HG03045 (cell line): ENCODE results near the gene IGSF3.
"Not testable (repeated sequence)": the region's sequence is repeated elsewhere in the genome, so short reads cannot be mapped to it uniquely, and the experiment has no call there.

Experiments used
- ATAC-seq: cut with Tn5 transposase; IDR thresholded peaks from one replicate; pipeline ENCODE4 v1.9.1; 2021; ENCODE audit warnings: mild to moderate bottlenecking, moderate library complexity; ENCODE audit not compliant: unreplicated experiment

The IGSF3 gene

GRCh38 chr1:116631996-116632925 is 35.3 kb downstream of the IGSF3 start:
- not testable (repeated sequence) for ATAC-seq

- not testable (repeated sequence) for ATAC-seq
Observed at GRCh38 chr1:116631554-116631953, 36.0 kb downstream of the IGSF3 start.

GRCh38 chr1:116630057-116630456 is 37.5 kb downstream of the IGSF3 start:
- ATAC-seq, result not testable (repeated sequence)

- not testable (repeated sequence) for ATAC-seq
Observed at GRCh38 chr1:116629441-116629840, 38.1 kb downstream of the IGSF3 start.

- ATAC-seq, result no peak
Observed at GRCh38 chr1:116628448-116628847, 39.1 kb downstream of the IGSF3 start.

- not testable (repeated sequence) for ATAC-seq
Observed at GRCh38 chr1:116627357-116627756, 40.2 kb downstream of the IGSF3 start.

GRCh38 chr1:116626915-116627314 is 40.6 kb downstream of the IGSF3 start:
- not testable (repeated sequence) for ATAC-seq

- not testable (repeated sequence) for ATAC-seq
Observed at GRCh38 chr1:116625155-116625554, 42.4 kb downstream of the IGSF3 start.

GRCh38 chr1:116624040-116624439 is 43.5 kb downstream of the IGSF3 start:
- ATAC-seq, result no peak

- not testable (repeated sequence) for ATAC-seq
Observed at GRCh38 chr1:116622496-116622895, 45.0 kb downstream of the IGSF3 start.

- not testable (repeated sequence) for ATAC-seq
Observed at GRCh38 chr1:116621756-116622155, 45.8 kb downstream of the IGSF3 start.

- ATAC-seq, result not testable (repeated sequence)
Observed at GRCh38 chr1:116620392-116620791, 47.1 kb downstream of the IGSF3 start.

- not testable (repeated sequence) for ATAC-seq
Observed at GRCh38 chr1:116619106-116619505, 48.4 kb downstream of the IGSF3 start.

GRCh38 chr1:116617808-116618207 is 49.7 kb downstream of the IGSF3 start:
- not testable (repeated sequence) for ATAC-seq

- not testable (repeated sequence) for ATAC-seq
Observed at GRCh38 chr1:116613825-116614224, 53.7 kb downstream of the IGSF3 start.

- ATAC-seq, result not testable (repeated sequence)
Observed at GRCh38 chr1:116609801-116610371, 57.6 kb downstream of the IGSF3 start.

- ATAC-seq, result not testable (repeated sequence)
Observed at GRCh38 chr1:116608841-116609240, 58.7 kb downstream of the IGSF3 start.

- ATAC-seq, result not testable (repeated sequence)
Observed at GRCh38 chr1:116608151-116608550, 59.4 kb downstream of the IGSF3 start.

- not testable (repeated sequence) for ATAC-seq
Observed at GRCh38 chr1:116607463-116607862, 60.1 kb downstream of the IGSF3 start.

GRCh38 chr1:116606067-116606466 is 61.5 kb downstream of the IGSF3 start:
- ATAC-seq, result not testable (repeated sequence)

GRCh38 chr1:116605315-116605714 is 62.2 kb downstream of the IGSF3 start:
- no peak for ATAC-seq

GRCh38 chr1:116604408-116604807 is 63.1 kb downstream of the IGSF3 start:
- ATAC-seq, result not testable (repeated sequence)
